HL-60/S4 treated with retinoic acid at 250 ng/mL for 4 days and 3 days (cell line): Measurements from ENCODE around the gene TNNT2.

Source experiments
- in situ Hi-C: fragments of 300-500 bp; cut with MboI; formaldehyde crosslinking; loops from 2 replicates; pipeline ENCODE4 v1.7.0; 2022; ENCODE audit warnings: low sequenced_read_pairs

Gene TNNT2

GRCh38 chr1:201379733-201380242 lies 2.3 kb upstream of the TNNT2 start:
- in situ Hi-C loops = no loop called here

- in situ Hi-C loops = no loop called here
Observed at GRCh38 chr1:201378804-201379203, 1.3 kb upstream of the TNNT2 start.

DNA sequence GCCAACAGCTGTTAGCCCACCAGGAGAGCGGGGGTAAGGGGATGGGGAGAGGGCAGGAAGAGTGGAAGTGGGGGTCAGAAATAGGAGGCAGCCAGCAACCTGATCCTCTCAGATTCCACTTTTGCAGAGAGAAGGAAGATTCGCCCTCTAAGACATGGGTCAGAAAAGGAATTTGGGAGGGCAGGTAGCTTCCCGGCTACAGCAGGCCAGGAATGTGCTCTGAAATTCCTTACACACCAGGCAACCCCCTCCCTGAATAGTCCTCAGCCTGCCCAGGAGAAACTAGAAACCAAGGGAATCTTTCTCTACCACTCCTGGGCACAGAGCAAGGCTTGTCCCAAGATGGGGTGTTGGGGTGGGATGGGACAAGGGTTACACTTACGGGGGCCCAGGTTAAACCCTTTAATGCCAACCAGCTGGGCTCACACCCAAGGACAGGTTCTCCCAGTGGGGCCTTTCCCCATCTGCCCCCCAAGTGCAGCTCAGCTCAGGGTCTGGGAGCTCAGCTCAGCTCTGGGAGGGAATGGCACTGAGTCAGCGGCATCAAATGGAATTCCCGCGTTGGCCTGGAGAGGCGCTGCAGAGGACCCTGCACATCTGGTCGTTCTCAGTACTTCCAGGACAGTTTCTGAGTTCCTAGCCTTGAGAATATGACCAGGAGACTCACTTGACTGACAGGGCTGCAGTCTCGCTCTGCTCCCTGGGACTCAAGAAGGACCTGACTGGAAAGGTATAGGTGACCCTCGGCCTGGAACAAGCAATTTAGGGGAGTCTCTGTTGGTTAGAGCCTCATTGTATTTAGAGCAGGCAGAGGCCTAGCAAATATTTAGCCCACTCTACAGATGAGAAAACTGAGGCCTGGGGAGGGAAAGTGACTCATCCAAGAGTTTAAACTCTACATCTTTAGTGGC lies 761 bp downstream of the TNNT2 start:
- in situ Hi-C loops = no loop called here

DNA sequence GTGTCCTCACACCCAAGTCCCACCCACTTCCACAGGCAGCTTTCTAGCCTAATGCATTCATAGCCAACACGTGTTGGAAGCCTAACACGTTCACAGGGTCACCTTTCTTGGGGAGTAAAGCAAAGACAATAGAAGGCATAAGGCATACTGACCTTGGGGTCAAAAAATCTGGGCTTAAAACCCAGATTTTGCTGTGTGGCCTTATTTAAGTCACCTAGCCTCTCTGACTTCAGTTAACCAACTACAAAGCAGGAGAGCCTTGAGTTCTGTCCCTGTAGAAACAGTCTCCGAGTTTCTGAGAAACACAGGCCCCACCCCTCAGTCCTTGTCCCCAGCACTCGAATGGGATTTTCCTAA lies 1.4 kb downstream of the TNNT2 start:
- in situ Hi-C loops = no loop called here

- in situ Hi-C loops = no loop called here
Observed at GRCh38 chr1:201375169-201375568, 2.3 kb downstream of the TNNT2 start.

- in situ Hi-C loops = no loop called here
Observed at GRCh38 chr1:201374364-201374763, 3.1 kb downstream of the TNNT2 start.

DNA sequence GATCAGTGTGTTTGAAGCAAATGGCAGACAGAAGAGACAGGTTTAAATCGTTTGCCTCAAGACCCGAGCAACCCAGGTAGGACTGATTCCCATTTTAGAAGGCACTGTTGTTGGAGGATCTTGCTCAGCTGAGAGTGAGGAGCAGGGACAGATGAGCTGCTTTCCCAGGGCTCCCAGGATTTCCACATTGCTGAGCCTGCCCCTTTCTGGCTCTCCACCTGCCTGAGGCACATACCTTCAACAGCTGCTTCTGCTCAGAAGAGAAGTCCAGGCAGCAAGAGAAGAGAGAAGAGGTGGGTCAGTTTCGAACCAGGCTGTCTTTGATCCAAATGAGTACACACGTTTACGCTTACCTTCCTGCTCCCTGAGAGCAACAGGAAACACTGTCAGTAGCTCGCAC lies 5.7 kb downstream of the TNNT2 start:
- in situ Hi-C loops = no loop called here

DNA sequence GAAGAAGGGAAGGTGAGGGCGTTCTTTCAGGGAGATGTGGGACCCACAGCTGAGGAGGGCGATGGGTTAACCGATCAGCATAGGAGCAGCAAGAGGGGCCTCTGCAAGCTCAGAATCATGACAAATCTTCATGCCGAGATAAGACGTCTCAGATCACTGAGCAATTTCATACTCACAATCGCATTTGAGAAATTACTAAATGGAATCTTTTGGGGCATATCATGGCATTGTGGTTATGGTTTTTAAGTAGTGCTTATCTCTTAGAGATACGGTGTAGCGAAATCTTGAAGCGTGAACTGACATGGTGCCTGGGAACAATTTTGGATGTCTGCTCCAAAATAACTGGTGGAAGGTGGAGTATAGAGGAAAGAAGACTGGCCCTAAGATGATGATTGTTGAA lies 6.2 kb downstream of the TNNT2 start:
- in situ Hi-C loops = no loop called here

DNA sequence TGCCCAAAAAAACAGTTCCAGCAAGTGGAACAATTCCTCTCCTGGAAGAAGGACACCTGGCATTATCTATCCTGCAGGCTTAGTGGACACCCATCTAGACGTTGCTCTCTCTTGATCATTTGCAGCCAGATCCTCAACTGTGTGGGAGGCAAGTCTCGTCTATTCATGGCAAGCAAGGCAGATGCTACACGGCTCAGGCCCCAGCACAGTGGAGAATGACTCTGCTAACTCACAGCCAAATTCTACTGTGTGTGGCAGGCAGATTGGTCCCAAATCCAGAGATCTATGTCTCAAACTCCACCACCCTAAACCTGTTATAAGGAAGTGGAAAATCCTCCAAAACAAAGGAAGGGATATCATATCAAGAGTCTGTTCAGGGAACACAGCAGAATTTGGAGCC lies 7.0 kb downstream of the TNNT2 start:
- in situ Hi-C loops = no loop called here

GRCh38 chr1:201369209-201369608 lies 8.3 kb downstream of the TNNT2 start:
- in situ Hi-C loops = no loop called here

DNA sequence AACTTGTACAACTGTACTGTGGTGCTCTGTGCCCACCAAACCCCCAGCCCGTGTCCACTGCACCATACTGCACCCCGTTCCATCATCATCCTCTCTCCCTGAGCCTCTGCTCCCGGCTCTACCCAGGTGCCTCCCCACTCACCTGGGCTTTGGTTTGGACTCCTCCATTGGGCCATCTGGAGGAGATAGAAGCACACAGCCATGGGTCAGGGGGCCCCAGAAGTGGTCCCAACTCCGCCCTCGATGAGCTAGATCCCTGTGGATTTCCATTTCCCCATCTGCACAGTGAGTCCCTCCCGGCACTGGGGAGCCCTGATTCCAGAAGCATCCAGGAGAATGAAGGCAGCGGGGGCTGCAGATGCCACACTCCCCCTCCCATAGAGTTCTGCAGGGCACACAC lies 10.8 kb downstream of the TNNT2 start:
- in situ Hi-C loops = no loop called here

- in situ Hi-C loops = no loop called here
Observed at GRCh38 chr1:201365251-201365650, 12.2 kb downstream of the TNNT2 start.

DNA sequence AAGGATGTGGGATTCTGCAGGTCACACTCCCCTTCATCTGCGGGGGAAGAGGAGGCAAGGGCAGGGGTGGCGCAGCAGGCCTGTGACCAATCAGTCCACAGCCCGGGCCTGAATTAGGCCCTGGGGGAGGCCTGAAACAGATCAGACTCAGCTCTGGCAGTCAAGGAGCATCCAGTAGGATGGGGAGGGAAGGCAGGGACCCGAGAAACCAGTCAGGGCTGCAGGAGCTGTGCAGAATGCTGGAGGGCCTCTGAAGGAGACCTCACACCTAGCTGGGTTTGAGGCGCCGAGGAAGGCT lies 12.7 kb downstream of the TNNT2 start:
- in situ Hi-C loops = no loop called here

GRCh38 chr1:201363467-201363866 lies 14.0 kb downstream of the TNNT2 start:
- in situ Hi-C loops = no loop called here

DNA sequence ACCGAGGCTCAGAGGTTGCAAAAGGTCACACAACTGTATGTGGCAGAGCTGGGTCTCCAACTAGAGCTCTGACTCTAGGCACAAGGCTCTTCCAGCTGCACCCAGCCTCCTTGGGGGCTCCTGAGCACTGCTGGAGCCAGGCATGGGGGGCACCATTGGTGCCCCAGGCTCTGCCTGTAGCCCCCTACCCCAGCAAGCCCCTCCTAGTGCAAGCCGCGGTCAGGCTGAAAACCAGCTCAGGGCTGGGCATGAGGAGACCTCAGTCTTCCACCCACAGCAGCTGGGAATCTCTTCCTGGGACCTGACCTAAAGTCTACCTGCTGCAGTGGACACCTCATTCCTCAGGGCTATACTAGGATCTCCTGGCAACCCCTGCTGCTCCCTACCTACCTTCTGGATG lies 14.6 kb downstream of the TNNT2 start:
- in situ Hi-C loops = no loop called here

GRCh38 chr1:201361652-201362504 lies 15.6 kb downstream of the TNNT2 start:
- in situ Hi-C loops = no loop called here

- in situ Hi-C loops = no loop called here
Observed at GRCh38 chr1:201360901-201361651, 16.4 kb downstream of the TNNT2 start.

DNA sequence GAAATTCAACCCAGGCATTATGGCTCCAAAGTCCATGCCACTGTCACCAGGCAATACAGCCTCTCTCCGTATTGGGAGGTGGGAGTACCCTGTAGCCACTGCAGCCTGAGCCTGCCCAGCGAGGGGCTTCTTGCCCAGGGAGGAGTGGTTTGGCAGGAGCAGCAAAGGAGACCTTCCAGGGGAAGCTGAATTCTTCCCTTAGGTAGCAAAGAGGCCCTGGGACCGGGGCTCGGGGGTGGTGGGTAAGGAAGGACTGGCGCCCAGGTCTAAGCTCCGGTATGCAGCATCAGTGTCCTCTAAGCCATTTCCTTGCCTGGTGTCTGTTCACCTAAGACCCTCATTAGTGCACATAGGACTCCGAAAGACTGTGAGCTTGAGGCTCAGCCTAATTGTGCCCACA lies 17.0 kb downstream of the TNNT2 start:
- in situ Hi-C loops = no loop called here

GRCh38 chr1:201359873-201360210 lies 17.6 kb downstream of the TNNT2 start:
- in situ Hi-C loops = no loop called here

- in situ Hi-C loops = no loop called here
Observed at GRCh38 chr1:201359031-201359872, 18.2 kb downstream of the TNNT2 start.

- in situ Hi-C loops = no loop called here
Observed at GRCh38 chr1:201358596-201358995, 18.9 kb downstream of the TNNT2 start.
